HG03558 (cell line): Measurements from ENCODE around the gene TNRC6C.

Experiments
- ATAC-seq: cut with Tn5 transposase; IDR thresholded peaks from one replicate; pipeline ENCODE4 v1.9.1; 2021; ENCODE audit warnings: moderate number of reproducible peaks; ENCODE audit not compliant: unreplicated experiment; ENCODE audit errors: extremely low read depth

Gene TNRC6C

DNA sequence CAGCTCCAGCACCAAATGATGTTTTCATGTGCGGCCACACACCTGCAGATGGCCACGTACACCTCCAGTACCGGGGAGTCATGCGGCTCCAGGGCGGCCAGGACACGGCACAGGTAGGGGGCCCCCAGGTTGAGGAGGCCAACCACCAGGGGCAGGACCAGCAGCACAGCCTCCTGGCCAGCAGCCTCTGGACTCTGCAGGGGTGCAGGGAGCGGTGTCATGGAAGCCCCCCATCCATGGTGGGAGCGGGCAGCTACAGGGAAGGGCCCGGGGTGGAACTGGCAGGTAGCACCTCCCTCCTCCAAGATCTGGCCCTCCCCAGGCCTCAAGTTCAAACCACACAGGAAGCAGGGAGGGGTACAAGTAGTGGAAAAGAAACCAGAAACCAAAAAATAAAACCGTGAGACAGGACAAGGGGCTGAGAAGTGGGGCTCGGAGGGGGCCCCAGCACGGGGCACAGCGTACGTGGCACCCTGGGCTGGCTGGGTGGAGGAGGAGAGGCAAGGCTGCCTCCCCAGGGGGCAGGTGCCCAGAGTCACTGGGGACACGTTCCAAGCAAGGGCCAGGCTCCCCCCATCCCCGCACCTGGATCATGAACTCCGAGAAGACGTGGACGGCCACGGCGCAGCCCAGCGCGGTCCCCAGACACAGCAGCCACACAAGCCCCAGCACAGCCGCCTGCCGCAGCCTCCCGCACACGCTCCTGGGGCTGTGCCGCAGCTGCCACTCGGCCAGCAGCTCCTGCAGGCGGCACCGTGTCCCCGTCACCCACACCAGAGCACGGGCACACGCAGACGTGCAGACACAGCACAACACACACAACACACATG is 162.7 kb downstream of the TNRC6C start:
- ATAC-seq = no peak

DNA sequence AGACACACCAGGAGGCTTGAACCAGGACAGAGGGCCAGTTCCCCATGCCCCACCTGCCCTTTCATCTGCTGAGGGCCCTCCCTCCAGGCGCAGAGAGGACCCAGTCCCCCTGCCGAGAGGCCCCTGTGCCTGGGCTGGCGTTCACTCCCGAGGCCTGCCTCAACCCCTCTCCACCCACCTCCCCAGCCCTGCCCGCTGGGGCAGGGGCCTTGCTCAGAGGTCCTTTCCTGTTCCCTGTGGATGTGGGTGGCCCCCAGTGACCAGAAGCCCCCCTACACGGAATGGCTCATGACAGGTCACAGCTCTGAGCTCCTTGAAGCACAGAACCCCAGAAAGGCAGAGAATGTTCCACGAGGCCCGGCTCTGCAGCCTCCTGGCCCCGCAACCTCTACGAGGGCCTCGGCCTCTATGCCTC is 163.3 kb downstream of the TNRC6C start:
- no peak for ATAC-seq

DNA sequence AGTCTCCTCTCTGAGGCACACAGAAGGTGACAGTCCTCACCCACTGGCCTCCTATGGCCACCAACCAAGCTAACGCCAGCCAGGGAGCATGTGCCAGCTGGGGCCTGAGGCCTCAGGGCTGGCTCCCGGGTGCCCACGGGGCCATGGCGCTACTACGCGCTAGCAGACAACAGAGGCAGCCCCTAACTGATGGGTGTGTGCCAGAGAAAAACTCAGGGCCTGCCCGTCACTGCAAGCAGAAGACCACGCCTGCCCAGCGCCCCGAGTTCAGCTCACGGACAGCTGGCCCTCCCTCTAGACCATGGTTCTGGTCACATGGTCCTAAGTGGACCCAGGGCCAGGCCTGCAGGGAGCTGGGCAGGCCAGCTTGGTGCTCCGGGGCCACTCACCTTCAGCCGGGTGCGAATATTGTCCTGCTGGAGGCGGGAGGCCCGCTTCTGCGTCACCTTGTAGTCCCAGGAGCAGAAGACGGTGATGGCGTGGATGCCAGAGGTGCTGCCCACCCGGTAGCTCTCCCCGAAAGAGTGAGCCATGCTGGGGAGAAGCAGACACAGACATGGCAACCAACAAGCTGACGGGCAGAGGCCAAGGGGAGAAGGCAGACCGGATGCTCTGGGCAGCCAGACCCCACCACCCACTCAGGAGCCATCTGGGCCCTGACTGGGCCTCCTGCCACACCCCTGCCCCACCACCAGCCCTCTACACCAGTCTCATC is 163.9 kb downstream of the TNRC6C start:
- no peak for ATAC-seq

DNA sequence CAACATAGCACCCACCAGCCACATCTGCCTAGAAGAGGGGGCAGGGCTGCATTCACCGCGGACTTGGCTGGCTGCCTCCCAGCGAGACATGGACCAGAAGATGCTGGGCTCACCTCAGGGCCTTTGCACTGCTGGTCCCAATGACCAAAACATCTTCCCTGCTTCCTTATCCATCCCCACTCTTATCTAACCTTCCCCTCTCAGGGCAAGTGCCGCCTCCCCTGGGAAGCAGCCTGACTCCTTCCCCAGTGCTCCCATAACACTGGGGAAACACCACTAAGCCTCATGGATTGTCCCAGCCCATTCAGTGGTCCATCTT is 164.4 kb downstream of the TNRC6C start:
- no peak for ATAC-seq

DNA sequence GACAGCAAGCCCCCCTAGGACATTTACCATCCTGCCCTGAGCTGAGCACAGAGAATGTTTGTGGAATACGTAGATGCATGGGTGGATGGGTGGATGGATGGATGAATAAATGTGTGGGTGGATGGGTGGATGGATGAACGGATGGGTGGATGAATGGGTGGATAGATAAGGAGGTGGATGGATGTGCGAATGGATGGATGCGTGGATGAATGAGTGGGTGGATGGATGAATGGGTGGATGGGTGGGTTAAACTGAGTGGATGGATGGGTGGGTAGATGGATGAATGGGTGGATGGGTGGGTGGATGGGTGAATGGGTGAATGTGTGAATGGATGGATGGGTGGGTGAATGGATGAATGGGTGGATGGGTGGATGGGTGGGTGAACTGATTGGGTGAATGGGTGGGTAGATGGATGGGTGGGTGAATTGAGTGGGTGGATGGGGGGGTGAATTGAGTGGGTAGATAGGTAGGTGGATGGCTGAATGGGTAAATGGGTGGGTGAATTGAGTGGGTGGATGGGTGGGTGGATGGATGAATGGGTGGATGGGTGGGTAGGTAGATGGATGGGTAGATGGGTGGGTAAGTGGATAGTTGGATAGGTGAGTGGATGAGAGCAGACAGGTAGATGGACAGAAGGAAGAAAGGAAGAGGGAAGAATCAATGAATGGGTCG is 164.9 kb downstream of the TNRC6C start:
- no peak for ATAC-seq

DNA sequence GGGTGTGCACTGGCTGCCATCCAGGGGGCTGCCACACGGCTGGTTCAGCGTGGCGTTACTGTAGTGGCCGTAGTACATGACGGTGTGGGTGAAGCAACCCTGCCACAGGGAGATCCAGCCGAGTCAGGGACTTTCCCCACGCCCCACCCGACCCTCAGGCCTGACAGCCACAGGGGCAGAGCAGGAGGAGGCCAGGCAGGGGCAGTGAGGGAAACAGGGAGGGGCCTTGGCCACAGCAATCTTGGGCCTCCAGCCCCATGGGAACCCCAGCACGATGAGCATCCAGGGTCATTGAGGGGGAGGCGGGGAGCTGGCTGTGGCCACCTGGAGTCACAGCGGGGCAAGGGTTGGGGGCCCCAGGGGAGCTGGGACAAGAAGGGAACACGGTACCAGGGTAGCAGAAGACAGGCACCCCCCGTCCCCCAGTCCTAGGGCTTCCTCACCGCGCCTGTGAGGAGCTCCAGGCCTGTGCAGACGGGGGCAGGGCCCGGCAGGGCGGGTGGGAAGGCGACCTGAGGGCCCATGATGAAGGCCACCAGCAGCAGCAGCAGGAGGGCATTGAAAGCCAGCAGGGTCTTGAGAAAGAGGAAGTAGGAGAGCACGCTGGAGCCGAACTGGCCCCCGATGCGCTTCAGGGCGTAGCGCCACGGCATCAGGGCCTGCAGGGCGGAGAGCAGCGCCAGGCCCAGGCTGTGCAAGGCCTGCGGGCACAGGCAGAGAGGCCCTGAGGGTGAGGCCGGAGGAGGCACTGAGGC is 165.8 kb downstream of the TNRC6C start:
- no peak for ATAC-seq

DNA sequence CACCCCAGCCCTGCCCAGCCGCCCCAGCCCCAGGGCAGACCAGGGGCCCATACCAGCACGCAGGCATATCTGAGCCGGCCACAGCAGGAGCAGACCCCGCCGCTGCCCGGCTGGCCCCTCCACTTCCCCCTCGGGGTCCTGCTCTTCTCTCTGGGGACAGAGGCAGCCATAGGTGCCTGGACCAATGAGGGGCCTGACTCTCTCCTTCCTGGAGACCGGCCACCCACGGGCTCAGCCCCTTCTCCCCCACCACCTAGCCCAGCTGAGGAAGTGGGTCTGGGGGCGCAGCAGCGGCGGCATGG is 166.3 kb downstream of the TNRC6C start:
- ATAC-seq = no peak

DNA sequence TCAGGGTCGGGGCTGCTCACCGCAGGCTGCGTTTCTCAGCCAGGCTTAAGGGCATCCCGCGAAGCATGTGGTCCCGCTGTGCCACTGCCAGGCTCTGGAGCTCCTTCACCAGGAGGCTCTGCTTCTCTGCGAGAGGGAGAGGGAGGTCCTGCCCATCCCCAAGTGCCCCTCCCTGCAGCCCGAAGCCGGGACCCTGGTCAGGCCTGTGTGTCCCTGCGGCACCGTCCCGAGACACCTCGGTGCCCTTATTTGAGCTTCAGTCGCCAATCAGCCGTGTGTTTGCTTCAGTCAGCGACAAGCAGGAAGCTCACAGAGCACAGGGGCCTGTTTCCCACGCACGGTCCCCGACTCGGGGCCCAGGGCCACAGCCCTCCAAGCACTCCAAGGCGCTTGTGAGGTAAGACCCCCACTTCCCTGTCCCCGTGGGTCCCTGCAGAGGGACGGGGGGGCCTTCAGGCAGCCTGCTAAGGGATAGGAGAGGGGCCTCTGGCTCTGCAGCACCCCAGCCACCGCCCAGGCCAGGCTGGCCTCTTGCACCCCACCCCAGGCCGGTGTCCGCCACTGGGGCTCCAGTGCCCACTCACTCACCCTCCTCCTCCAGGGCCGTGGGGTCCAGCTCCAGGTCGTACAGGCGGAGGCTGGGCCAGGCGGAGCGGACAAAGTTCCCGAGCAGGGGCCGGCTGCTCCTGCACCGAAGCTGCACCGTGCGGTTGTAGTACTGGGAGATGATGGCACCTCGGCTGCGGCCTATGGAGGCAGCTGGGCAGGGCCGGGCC is 166.8 kb downstream of the TNRC6C start:
- ATAC-seq = no peak

DNA sequence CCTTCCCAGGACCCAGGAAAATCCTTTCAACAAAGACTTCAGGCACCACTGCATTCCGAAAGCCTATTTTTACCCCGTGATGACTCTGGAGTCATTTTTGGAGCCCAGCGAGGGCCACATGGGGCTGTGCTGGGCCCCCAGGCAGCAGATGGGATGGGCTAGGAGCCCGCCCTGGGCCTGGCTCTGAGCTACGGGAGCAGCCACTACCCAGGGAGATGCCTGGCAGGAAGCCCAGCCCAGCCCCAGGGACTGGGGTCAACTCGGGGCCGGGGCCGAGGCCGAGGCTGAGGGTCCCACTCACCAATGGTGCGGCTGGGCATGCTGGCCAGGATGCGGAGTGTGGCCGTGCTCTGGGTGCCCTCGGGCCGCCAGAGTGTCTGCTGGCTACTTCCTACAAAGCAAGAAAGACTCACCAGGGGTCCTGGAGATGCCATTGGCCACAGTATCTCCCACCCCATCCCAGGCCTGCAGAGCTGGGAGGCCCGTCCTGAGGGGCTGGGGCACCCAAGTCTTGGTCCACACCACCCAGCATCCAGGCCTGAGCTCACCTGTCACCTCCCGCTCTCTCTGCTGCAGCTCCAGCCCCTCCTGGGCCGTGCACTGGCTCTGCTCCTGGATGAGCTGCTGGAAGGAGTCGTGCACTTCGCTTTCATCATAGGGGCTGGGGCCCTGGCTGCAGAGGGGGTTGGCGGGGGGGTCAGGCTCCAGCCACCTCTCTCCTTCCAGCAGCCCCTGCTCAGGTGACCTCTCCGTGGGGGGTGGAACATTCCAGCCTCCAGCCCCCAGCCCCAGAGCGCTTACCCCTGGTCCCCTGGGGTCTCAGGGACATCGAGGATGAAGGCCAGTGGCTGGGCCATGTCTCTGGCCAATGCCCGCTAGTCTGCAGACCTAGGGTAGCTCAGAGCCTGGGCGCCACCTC is 167.7 kb downstream of the TNRC6C start:
- ATAC-seq = no peak

DNA sequence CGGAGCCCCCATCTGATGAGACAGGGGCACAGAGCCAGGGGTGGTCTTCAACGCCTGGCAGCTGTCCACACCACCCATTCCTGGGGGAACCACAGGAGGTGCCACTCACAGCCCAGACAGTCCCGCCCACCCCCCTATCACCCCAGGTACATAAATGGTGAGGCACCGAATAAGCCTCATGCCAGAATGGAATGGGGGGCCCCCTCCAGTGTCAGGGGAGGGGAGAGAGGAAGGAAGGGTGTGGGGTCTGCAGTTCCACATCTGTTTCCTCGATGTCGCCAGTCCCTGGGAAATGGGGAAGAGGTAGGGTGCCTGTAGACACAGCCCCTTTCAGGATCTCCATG is 168.4 kb downstream of the TNRC6C start:
- no peak for ATAC-seq

DNA sequence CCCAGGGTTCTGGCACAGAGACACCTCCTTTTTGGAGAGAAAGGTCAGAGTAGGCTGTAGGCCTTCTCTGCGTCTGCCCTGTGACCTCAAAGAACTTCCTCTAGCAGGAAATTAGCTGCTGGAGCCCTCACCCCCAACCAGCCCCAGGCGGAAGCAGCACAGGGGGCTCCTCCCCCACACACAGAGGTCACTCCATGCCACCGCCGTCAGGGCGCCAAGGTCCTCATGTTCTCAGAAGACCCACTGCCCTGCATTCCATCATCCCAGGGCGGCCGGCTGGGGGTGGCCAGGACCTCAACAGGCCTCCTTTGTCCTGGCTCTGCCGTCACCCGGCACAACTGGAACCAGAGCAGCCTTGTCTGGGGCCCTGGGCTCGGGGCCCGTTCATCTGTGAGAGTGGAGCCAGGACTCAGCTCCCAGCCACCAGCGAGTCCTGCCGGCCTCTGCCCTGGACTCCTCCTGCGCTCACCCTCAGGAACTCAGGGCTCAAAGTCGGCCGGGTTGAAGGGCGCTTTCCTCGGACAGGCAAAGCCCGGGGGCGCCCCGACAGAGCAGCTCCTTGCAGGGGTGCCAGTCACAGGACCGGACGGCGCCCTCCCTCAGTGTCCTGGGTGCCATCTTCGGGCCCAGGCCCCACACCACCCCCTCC is 168.9 kb downstream of the TNRC6C start:
- ATAC-seq = no peak

DNA sequence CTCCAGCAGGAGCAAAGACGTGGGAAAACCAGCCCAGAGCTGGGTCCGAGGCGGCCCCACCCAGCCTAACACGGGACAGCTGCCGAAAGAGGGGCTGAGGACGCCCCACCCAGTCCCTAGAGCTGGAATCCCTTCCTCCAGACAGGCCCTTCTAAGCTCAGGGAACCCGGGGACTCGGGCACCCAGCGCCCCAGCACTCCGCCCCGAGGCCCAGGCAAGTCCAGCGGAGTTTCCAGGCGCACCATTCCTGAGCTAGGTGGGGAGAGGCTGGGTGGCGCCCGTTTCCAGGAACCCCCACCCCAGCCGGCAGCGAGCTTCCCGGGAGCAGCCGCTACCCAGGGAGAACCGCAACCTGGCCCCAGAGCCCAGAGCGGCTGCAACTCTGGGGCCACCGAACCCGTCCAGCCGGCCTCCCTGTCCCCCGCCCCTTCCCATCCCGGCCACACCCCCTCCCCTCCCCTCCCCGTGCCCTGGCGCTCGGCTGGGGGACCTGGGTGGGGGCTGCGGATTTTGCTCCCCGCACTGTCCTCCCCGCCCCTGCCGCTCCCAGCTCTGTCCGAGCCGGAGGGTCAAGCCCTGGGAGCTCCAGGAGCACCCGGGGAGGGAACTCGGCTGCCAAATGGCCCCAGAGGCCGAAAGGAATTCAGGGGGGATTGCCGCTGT is 169.5 kb downstream of the TNRC6C start:
- no peak for ATAC-seq

DNA sequence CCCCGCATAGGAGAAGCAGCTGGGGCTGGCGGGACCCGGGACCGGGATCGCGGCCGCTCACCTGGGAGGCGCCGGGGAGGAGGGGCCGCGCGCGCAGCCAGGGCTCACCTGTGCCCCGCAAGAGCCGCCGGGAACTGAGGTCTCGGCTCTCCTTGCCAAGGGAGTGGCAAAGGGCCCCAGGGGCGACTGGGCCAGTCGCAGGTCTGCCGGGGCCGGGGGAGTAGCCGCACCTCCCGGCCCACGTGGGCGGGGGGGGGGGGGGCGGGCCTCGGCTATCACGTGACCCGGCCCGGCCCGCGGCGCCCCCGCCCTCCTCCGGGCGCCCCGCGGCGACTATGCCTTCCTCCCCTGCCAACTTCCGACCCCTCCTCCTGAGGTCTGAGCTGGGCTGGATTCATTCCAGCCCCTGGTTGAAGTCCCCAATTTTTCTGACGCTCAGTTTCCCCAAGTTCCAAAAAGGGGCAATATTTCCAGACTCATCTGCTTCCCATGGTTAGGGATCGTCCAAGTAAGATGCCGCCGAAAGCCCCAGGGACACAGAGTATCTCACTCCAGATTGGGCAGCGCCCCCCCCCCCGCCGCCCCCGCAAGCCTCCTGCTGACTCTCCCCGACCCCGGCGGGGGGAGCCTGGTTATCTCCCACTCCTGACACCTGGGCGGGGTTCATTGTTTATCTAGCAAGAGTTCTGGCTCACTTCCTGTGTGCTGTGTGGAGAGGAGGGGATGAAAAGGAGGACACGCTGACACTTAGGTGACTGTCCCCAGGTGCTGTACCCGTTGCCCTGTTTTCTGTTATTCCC is 170.2 kb downstream of the TNRC6C start, which contains the start of gene TMC6:
Gene TMC6 (minus strand): TSS at position 205 of the 800 bp plus-strand sequence. CDS start 1,923 bp downstream, outside the sequence.
- no peak for ATAC-seq

DNA sequence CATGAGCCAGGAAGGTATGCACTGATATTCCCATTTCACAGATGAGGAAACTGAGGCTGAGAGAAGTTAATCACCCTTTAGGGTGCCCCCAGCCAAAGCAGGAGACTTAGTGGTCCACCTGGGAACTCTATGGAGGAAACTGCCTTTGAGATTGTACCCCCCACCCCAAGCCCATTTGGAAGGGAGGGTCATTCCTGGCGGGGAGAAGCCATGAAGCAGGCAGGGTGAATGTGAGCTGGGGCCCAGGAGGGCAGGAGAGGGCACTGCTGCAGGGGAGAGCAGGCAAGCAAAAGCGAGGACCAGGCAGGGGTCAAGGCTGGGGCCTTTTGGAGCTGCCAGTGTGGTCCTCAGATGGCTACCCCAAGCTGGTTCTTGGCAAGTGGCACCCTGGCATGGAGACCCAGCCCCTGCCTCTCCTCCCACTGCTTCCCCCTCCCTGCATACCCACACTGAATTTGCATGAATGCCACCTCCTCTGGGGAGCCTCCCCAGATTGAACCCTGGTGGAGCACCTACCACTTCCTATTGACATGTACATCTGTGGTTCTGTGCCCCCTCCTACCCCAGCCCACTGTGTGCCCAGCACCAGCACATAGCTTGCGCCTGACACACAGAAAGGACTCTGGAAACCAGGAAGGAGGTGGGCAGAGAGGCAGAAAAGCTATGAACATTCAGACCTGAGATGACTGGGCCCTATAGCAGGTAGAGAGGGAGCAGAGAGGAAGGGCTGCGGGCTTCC is 171.0 kb downstream of the TNRC6C start:
- ATAC-seq = no peak

DNA sequence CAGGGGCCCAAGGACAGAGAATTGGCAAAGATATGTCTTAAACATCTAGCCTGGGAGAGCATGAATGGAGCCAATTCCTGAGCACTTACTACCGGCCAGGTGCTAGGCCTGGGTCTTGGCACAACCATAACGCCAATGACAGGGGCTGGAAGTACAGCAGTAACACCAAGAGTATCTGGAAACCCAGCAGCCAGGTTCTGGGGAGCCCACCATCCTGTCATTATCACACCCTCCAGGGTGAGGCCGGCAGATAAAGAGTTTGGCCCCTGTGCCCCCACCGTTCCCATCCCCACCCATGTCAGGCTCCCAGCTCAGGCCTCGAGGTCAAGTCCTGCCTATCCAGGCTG is 171.6 kb downstream of the TNRC6C start:
- ATAC-seq = no peak

DNA sequence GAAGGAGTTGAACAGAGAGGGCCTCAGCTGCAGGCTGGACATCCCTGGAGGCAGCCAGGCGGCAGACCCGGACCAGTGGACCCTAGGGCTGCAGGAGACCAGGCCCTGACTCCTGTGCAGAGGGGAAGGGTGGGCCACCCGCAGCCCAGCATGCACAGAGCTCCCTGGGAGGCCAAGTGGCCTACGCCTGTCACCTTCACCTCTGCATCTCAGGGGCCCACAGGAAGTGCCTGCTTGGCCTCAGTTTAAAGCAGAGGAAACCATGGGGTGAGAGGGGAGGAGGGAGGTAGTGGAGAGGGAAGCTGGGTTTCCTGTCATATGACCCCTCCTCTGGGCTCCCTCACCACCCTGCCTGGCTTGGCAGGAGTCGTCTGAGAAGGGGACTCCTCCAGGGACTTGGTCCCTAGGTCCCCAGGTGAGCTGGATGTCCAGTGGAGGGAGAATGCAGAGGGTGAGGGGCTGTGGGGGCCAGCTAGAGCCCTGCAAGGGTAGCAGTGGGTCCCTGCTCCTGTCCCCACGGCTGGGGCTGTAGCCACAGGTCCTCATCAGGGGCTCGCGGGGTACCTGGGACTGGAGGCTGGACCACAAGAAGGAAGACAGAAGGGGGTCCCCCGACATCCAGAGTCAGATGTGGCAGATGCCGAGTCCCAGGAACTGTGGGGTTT is 172.1 kb downstream of the TNRC6C start, which contains the start of gene TMC8:
Gene TMC8 (plus strand): TSS at position 335 of the 665 bp plus-strand sequence. CDS start 818 bp downstream, outside the sequence.
- ATAC-seq = no peak
